GM15510 (cell line): ENCODE results near the gene CAP2.

Source experiments
- POLR2A ChIP-seq: IDR thresholded peaks from 3 replicates; pipeline ENCODE4 v1.6.1; 2011; ENCODE audit warnings: borderline replicate concordance; ENCODE audit not compliant: insufficient read length; ENCODE audit errors: extremely low read depth

CAP2 gene

GRCh38 chr6:17392978-17393891 is at the start of gene CAP2:
TSS of gene CAP2 (plus strand) at chr6:17393595. CDS start at chr6:17421556, 27,961 bp downstream.
- TF ChIP-seq POLR2A, result no peak

GRCh38 chr6:17347012-17347411 is 46.4 kb upstream of the CAP2 start:
- TF ChIP-seq POLR2A, result no peak

GRCh38 chr6:17349427-17349826 is 44.0 kb upstream of the CAP2 start:
- no peak for TF ChIP-seq POLR2A

- no peak for TF ChIP-seq POLR2A
These were observed 41.1 kb upstream of the CAP2 start for GRCh38 chr6:17352302-17352701.

- TF ChIP-seq POLR2A, result no peak
These were observed 39.8 kb upstream of the CAP2 start for GRCh38 chr6:17353440-17354175.

- TF ChIP-seq POLR2A, result no peak
These were observed 38.5 kb upstream of the CAP2 start for GRCh38 chr6:17354700-17355403.

GRCh38 chr6:17355404-17355774 is 38.0 kb upstream of the CAP2 start:
- TF ChIP-seq POLR2A, result no peak

- TF ChIP-seq POLR2A, result no peak
These were observed 34.9 kb upstream of the CAP2 start for GRCh38 chr6:17358515-17358914.

GRCh38 chr6:17360564-17360963 is 32.8 kb upstream of the CAP2 start:
- no peak for TF ChIP-seq POLR2A

GRCh38 chr6:17361013-17361412 is 32.4 kb upstream of the CAP2 start:
- TF ChIP-seq POLR2A, result no peak

- no peak for TF ChIP-seq POLR2A
These were observed 27.4 kb upstream of the CAP2 start for GRCh38 chr6:17365961-17366360.

- no peak for TF ChIP-seq POLR2A
These were observed 25.5 kb upstream of the CAP2 start for GRCh38 chr6:17367868-17368267.

- TF ChIP-seq POLR2A, result no peak
These were observed 11.8 kb upstream of the CAP2 start for GRCh38 chr6:17381424-17382147.

GRCh38 chr6:17385660-17386059 is 7.7 kb upstream of the CAP2 start:
- no peak for TF ChIP-seq POLR2A
